AML-193 (cell line): ENCODE measurements around the gene ANGPT4.
"Not testable (repeated sequence)": the region's sequence is repeated elsewhere in the genome, so short reads cannot be mapped to it uniquely, and the experiment has no call there.

ENCODE experiments used
- DNase-seq, 2 experiments: peaks; one replicate each; lab custom pipeline; 2025; lab: John Stamatoyannopoulos, UW

ANGPT4 gene

GRCh38 chr20:906001-906520 is 10.1 kb downstream of the ANGPT4 start:
- DNase-seq = no peak

GRCh38 chr20:905396-905961 is 10.7 kb downstream of the ANGPT4 start:
- peak; percentile 5 to 18 for DNase-seq

- DNase-seq = no peak
Observed at GRCh38 chr20:904039-904545, 12.0 kb downstream of the ANGPT4 start.

GRCh38 chr20:897436-897835 is 18.7 kb downstream of the ANGPT4 start:
- DNase-seq = not testable (repeated sequence)

- DNase-seq = no peak
Observed at GRCh38 chr20:896501-897025, 19.6 kb downstream of the ANGPT4 start.

GRCh38 chr20:892371-892770 is 23.8 kb downstream of the ANGPT4 start:
- DNase-seq = not testable (repeated sequence)

GRCh38 chr20:891706-892080 is 24.4 kb downstream of the ANGPT4 start:
- no peak for DNase-seq

- DNase-seq = no peak
Observed at GRCh38 chr20:891058-891705, 25.0 kb downstream of the ANGPT4 start.

GRCh38 chr20:890666-891057 is 25.5 kb downstream of the ANGPT4 start:
- no peak for DNase-seq

GRCh38 chr20:889932-890463 is 26.1 kb downstream of the ANGPT4 start:
- no peak for DNase-seq

GRCh38 chr20:889106-889505 is 27.0 kb downstream of the ANGPT4 start:
- DNase-seq = no peak

GRCh38 chr20:888057-888456 is 28.1 kb downstream of the ANGPT4 start:
- no peak for DNase-seq

- no peak for DNase-seq
Observed at GRCh38 chr20:887137-887536, 29.0 kb downstream of the ANGPT4 start.

GRCh38 chr20:884983-885952 is 30.9 kb downstream of the ANGPT4 start:
- no peak for DNase-seq

- no peak for DNase-seq
Observed at GRCh38 chr20:881783-882144, 34.4 kb downstream of the ANGPT4 start.

- peak; percentile 11 to 34 for DNase-seq
Observed at GRCh38 chr20:881051-881782, 34.9 kb downstream of the ANGPT4 start.

- no peak for DNase-seq
Observed at GRCh38 chr20:879626-880025, 36.5 kb downstream of the ANGPT4 start.

- DNase-seq = peak in 1 of 2 experiments; percentile 1
Observed at GRCh38 chr20:878511-879307, 37.4 kb downstream of the ANGPT4 start.

GRCh38 chr20:877814-878213 is 38.3 kb downstream of the ANGPT4 start:
- DNase-seq = no peak

- no peak for DNase-seq
Observed at GRCh38 chr20:875115-875514, 41.0 kb downstream of the ANGPT4 start.
